A673 (cell line): ENCODE results near the gene WEE2. TPM values are rescaled to one million over a fixed set of nuclear protein-coding genes. Genes with fewer than 3 reads are reported as not detected.

ENCODE experiments used
- BruUV-seq: library from RNA; stranded (reverse); fragments of 400-500 nt; replicated peaks from 2 replicates; lab custom pipeline; 2021; lab: Mats Ljungman, UMichigan
- CTCF ChIA-PET: fragments of 300-600 bp; sonication (Branson Sonifier 250); formaldehyde crosslinking; loops from one replicate; lab custom pipeline; 2022; ENCODE audit warnings: antibody characterized with exemption; lab: Charles Lee
- POLR2A ChIA-PET: fragments of 300-600 bp; sonication (Branson Sonifier 250); formaldehyde crosslinking; loops from one replicate; lab custom pipeline; 2022; ENCODE audit warnings: antibody characterized with exemption; ENCODE audit not compliant: low non-redundant PET; lab: Charles Lee
- DNase-seq: peaks from one replicate; pipeline ENCODE4 v3.0.0-alpha.2; 2015; ENCODE audit warnings: low spot score
- H3K27ac ChIP-seq: fragments of 200-600 bp; sonication (generic); 2 replicates; pipeline ENCODE4 v1.5.1; 2016; ENCODE audit warnings: mixed run types, low read depth, mild to moderate bottlenecking, mixed read lengths, antibody characterized with exemption, low read length; ENCODE audit not compliant: poor library complexity, severe bottlenecking
- H3K27me3 ChIP-seq: fragments of 200-600 bp; sonication (generic); replicated peaks from 2 replicates; pipeline ENCODE4 v1.6.1; 2017; ENCODE audit warnings: mixed run types, low read depth, mild to moderate bottlenecking, mixed read lengths, antibody characterized with exemption, low read length; ENCODE audit not compliant: insufficient read depth, poor library complexity
- H3K36me3 ChIP-seq: fragments of 200-600 bp; sonication (generic); 2 replicates; pipeline ENCODE4 v1.6.1; 2016; ENCODE audit warnings: mixed run types, mild to moderate bottlenecking, mixed read lengths, antibody characterized with exemption, low read length; ENCODE audit not compliant: insufficient read depth, poor library complexity, severe bottlenecking
- H3K4me1 ChIP-seq: fragments of 200-600 bp; sonication (generic); 2 replicates; pipeline ENCODE4 v1.6.1; 2017; ENCODE audit warnings: mixed run types, mild to moderate bottlenecking, mixed read lengths, antibody characterized with exemption, low read length; ENCODE audit not compliant: insufficient read depth, poor library complexity, severe bottlenecking
- H3K4me3 ChIP-seq: fragments of 200-600 bp; sonication (generic); 2 replicates; pipeline ENCODE4 v1.5.1; 2016; ENCODE audit warnings: low read depth, mixed run types, mild to moderate bottlenecking, mixed read lengths, low read length; ENCODE audit not compliant: poor library complexity, severe bottlenecking
- H3K9me3 ChIP-seq: fragments of 200-600 bp; sonication (generic); 2 replicates; pipeline ENCODE4 v1.6.1; 2016; ENCODE audit warnings: mixed run types, low read depth, mild to moderate bottlenecking, mixed read lengths, antibody characterized with exemption, low read length; ENCODE audit not compliant: poor library complexity, severe bottlenecking
- CTCF ChIP-seq: fragments of 300-800, 200-600 bp; sonication (generic); conservative IDR thresholded peaks from 2 replicates; pipeline ENCODE4 v1.5.1; 2017; ENCODE audit warnings: low read depth, mild to moderate bottlenecking, antibody characterized with exemption, low read length, moderate library complexity, mixed read lengths
- EZH2 ChIP-seq: fragments of 200-600 bp; sonication (generic); IDR thresholded peaks from 2 replicates; pipeline ENCODE4 v1.6.1; 2017; ENCODE audit warnings: borderline replicate concordance, low read depth, mild to moderate bottlenecking, mixed read lengths, antibody characterized with exemption, low read length; ENCODE audit not compliant: poor library complexity, severe bottlenecking
- intact Hi-C: fragments of 100-400 bp; cut with micrococcal nuclease; formaldehyde crosslinking; loops from one replicate; pipeline ENCODE4 v1.10.0; 2022; ENCODE audit not compliant: unreplicated experiment
- total RNA-seq: library from RNA; stranded (reverse); gene quantifications from 2 replicates; pipeline ENCODE4 v1.2.3, GENCODE V29; 2021

Gene WEE2
- total RNA-seq, 1 experiment from 2014 or later = 0.09 TPM

- BruUV-seq = no TSS peak
- no peaks in the 10 kb centered on the region for H3K36me3 ChIP-seq
- H3K27ac ChIP-seq = no peak overlapping the region
- no peaks in the 10 kb centered on the region for H3K9me3 ChIP-seq
- no peak overlapping the region for H3K4me3 ChIP-seq
- H3K27me3 ChIP-seq = no peaks in the 10 kb centered on the region
- H3K4me1 ChIP-seq = no peaks in the 10 kb centered on the region
- TF ChIP-seq CTCF (no peak), EZH2 (no peak)
- DNase-seq = no peak
- intact Hi-C loops = no loop called here
- CTCF ChIA-PET = no interaction called here
- POLR2A ChIA-PET = no interaction called here
Measured at GRCh38 chr7:141666071-141666470, 42.1 kb upstream of the WEE2 start.

- H3K27me3 ChIP-seq = no peaks in the 10 kb centered on the region
- POLR2A ChIA-PET = interaction anchor here (0.6 kb wide), 1 partner anchor 53 kb away, joined by 4 read pairs; no protein-coding TSS in a partner anchor
- H3K36me3 ChIP-seq = no peaks in the 10 kb centered on the region
- no peak overlapping the region for H3K27ac ChIP-seq
- no peak for DNase-seq
- no peak overlapping the region for H3K4me3 ChIP-seq
- CTCF ChIA-PET = no interaction called here
- no peaks in the 10 kb centered on the region for H3K4me1 ChIP-seq
- TF ChIP-seq CTCF (no peak), EZH2 (no peak)
- no TSS peak for BruUV-seq
- intact Hi-C loops = no loop called here
- no peaks in the 10 kb centered on the region for H3K9me3 ChIP-seq
Measured at GRCh38 chr7:141668853-141669252, 39.3 kb upstream of the WEE2 start.

GRCh38 chr7:141671705-141672496, 36.3 kb upstream of the WEE2 start:
- H3K27ac ChIP-seq = no peak overlapping the region
- intact Hi-C loops = no loop called here
- DNase-seq = no peak
- ChIA-PET CTCF (no interaction called here), POLR2A (no interaction called here)
- no peak overlapping the region for H3K4me3 ChIP-seq
- no peaks in the 10 kb centered on the region for H3K4me1 ChIP-seq
- H3K9me3 ChIP-seq = no peaks in the 10 kb centered on the region
- no peaks in the 10 kb centered on the region for H3K36me3 ChIP-seq
- TF ChIP-seq CTCF (no peak), EZH2 (no peak)
- no peaks in the 10 kb centered on the region for H3K27me3 ChIP-seq
- no TSS peak for BruUV-seq
